GM23338 (cell line): ENCODE measurements around the gene RNGTT.

Experiments used
- CREB1 ChIP-seq: fragments of 250-450 bp; sonication (Bioruptor Pico); IDR thresholded peaks from 2 replicates; pipeline ENCODE4 v1.5.0; 2020; ENCODE audit warnings: low read depth, mild to moderate bottlenecking, moderate library complexity
- EZH2 ChIP-seq: fragments of 200-600 bp; sonication (generic); IDR thresholded peaks from one replicate; pipeline ENCODE4 v1.8.0; 2017; ENCODE audit warnings: antibody characterized with exemption, mild to moderate bottlenecking, low read depth; ENCODE audit not compliant: unreplicated experiment
- EZH2phosphoT487 ChIP-seq: fragments of 200-600 bp; sonication (generic); IDR thresholded peaks from one replicate; pipeline ENCODE4 v1.8.1; 2018; ENCODE audit warnings: antibody characterized with exemption; ENCODE audit not compliant: unreplicated experiment
- NANOG ChIP-seq: IDR thresholded peaks from 2 replicates; pipeline ENCODE4 v1.6.1; 2016; ENCODE audit warnings: antibody characterized with exemption, borderline replicate concordance
- POLR2AphosphoS5 ChIP-seq: IDR thresholded peaks from 2 replicates; pipeline ENCODE4 v1.6.1; 2016; ENCODE audit warnings: antibody characterized with exemption, low read depth
- TF ChIP-seq, protein P1 (sequence below), 2 experiments: fragments of 200-600 bp in 1 of 2; sonication (generic) in 1 of 2; conservative IDR thresholded peaks; 2 replicates each; pipeline versions ENCODE4 v1.5.1 to v1.6.1; 2016 to 2017; ENCODE audit warnings: antibody characterized with exemption in 2 of 2, low read depth in 2 of 2, mild to moderate bottlenecking in 2 of 2, moderate library complexity in 1 of 2
- TF ChIP-seq, protein P2 (sequence below): IDR thresholded peaks from one replicate; pipeline ENCODE4 v1.6.1; 2018; ENCODE audit warnings: antibody characterized with exemption; ENCODE audit not compliant: unreplicated experiment

DNA sequence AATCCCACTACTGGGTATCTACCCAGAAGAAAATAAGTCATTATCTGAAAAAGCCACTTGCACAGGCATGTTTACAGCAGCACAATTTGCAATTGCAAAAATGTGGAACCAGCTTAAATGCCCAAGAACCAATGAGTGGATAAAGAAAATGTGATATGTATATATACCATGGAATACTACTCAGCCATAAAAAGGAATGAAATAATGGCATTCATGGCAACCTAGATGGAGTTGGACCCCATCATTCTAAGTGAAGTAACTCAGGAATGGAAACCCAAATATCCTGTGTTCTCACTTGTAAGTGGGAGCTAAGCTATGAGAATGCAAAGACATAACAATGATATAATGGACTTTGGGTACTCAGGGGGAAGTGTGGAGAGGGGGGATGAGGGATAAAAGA, 4.6 kb downstream of the RNGTT start:
- TF ChIP-seq, protein P1, sequence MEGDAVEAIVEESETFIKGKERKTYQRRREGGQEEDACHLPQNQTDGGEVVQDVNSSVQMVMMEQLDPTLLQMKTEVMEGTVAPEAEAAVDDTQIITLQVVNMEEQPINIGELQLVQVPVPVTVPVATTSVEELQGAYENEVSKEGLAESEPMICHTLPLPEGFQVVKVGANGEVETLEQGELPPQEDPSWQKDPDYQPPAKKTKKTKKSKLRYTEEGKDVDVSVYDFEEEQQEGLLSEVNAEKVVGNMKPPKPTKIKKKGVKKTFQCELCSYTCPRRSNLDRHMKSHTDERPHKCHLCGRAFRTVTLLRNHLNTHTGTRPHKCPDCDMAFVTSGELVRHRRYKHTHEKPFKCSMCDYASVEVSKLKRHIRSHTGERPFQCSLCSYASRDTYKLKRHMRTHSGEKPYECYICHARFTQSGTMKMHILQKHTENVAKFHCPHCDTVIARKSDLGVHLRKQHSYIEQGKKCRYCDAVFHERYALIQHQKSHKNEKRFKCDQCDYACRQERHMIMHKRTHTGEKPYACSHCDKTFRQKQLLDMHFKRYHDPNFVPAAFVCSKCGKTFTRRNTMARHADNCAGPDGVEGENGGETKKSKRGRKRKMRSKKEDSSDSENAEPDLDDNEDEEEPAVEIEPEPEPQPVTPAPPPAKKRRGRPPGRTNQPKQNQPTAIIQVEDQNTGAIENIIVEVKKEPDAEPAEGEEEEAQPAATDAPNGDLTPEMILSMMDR (conservative IDR thresholded peaks at IDR 0.05; ENCODE audit: low read depth in 2 of 2): no peak
- TF ChIP-seq NANOG (no peak), EZH2 (no peak), POLR2AphosphoS5 (no peak), EZH2phosphoT487 (no peak), CREB1 (no peak)
- TF ChIP-seq, protein P2, sequence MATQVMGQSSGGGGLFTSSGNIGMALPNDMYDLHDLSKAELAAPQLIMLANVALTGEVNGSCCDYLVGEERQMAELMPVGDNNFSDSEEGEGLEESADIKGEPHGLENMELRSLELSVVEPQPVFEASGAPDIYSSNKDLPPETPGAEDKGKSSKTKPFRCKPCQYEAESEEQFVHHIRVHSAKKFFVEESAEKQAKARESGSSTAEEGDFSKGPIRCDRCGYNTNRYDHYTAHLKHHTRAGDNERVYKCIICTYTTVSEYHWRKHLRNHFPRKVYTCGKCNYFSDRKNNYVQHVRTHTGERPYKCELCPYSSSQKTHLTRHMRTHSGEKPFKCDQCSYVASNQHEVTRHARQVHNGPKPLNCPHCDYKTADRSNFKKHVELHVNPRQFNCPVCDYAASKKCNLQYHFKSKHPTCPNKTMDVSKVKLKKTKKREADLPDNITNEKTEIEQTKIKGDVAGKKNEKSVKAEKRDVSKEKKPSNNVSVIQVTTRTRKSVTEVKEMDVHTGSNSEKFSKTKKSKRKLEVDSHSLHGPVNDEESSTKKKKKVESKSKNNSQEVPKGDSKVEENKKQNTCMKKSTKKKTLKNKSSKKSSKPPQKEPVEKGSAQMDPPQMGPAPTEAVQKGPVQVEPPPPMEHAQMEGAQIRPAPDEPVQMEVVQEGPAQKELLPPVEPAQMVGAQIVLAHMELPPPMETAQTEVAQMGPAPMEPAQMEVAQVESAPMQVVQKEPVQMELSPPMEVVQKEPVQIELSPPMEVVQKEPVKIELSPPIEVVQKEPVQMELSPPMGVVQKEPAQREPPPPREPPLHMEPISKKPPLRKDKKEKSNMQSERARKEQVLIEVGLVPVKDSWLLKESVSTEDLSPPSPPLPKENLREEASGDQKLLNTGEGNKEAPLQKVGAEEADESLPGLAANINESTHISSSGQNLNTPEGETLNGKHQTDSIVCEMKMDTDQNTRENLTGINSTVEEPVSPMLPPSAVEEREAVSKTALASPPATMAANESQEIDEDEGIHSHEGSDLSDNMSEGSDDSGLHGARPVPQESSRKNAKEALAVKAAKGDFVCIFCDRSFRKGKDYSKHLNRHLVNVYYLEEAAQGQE: no peak
